HepG2 (cell line): ENCODE results near the gene PPP4C. TPM values are rescaled to one million over a fixed set of nuclear protein-coding genes. Genes with fewer than 3 reads are reported as not detected.

Experiments
- ATF7-NPFF ChIP-seq: sonication (generic); formaldehyde crosslinking; IDR thresholded peaks from 2 replicates; pipeline ENCODE4 v1.8.1; 2023; ENCODE audit warnings: mild to moderate bottlenecking, low read depth, missing genetic modification reagents, moderate library complexity
- ELF1 ChIP-seq: sonication (generic); formaldehyde crosslinking; IDR thresholded peaks from 2 replicates; pipeline ENCODE4 v1.4.0; 2020; ENCODE audit warnings: missing genetic modification reagents
- ETV5 ChIP-seq: IDR thresholded peaks from 2 replicates; pipeline ENCODE4 v1.6.1; 2018; ENCODE audit warnings: missing biosample characterization, missing genetic modification reagents, inconsistent platforms, borderline replicate concordance
- HBP1 ChIP-seq: IDR thresholded peaks from 2 replicates; pipeline ENCODE4 v1.6.1; 2016; ENCODE audit warnings: low read depth, control low read depth
- HOXA3 ChIP-seq: sonication (generic); formaldehyde crosslinking; IDR thresholded peaks from 2 replicates; pipeline ENCODE4 v1.5.0; 2020; ENCODE audit warnings: missing genetic modification reagents
- KDM2A ChIP-seq: sonication (generic); formaldehyde crosslinking; IDR thresholded peaks from 2 replicates; pipeline ENCODE4 v1.4.0; 2020; ENCODE audit warnings: low read depth, missing genetic modification reagents, borderline replicate concordance
- KDM3A ChIP-seq: IDR thresholded peaks from 2 replicates; pipeline ENCODE4 v1.6.1; 2018; ENCODE audit warnings: low read depth, missing compliant biosample characterization
- MLLT10 ChIP-seq: sonication (generic); formaldehyde crosslinking; IDR thresholded peaks from 2 replicates; pipeline ENCODE4 v1.4.0; 2020; ENCODE audit warnings: missing genetic modification reagents
- MTF1 ChIP-seq: sonication (generic); formaldehyde crosslinking; IDR thresholded peaks from 2 replicates; pipeline ENCODE4 v1.5.0; 2020; ENCODE audit warnings: missing genetic modification reagents
- NR2F2 ChIP-seq: IDR thresholded peaks from 2 replicates; pipeline ENCODE4 v1.6.1; 2012; ENCODE audit warnings: low read depth, inconsistent platforms, borderline replicate concordance
- PHF20 ChIP-seq: sonication (generic); formaldehyde crosslinking; IDR thresholded peaks from 2 replicates; pipeline ENCODE4 v1.5.0; 2020; ENCODE audit warnings: mild to moderate bottlenecking, missing genetic modification reagents
- RARG ChIP-seq: sonication (generic); formaldehyde crosslinking; IDR thresholded peaks from 2 replicates; pipeline ENCODE4 v1.4.0; 2020; ENCODE audit warnings: low read depth, mild to moderate bottlenecking, missing genetic modification reagents
- SALL2 ChIP-seq: sonication (generic); formaldehyde crosslinking; IDR thresholded peaks from 2 replicates; pipeline ENCODE4 v1.8.1; 2023; ENCODE audit warnings: mild to moderate bottlenecking, missing genetic modification reagents, inconsistent platforms
- SNRNP70 ChIP-seq: fragments of 200-400 bp; formaldehyde crosslinking; IDR thresholded peaks from 2 replicates; pipeline ENCODE4 v1.6.1; 2017; ENCODE audit warnings: mild to moderate bottlenecking, low read depth, low read length, moderate library complexity
- SOX6 ChIP-seq, 2 experiments: fragments of 450-650 bp in 1 of 2; sonication (generic) in 1 of 2; formaldehyde crosslinking in 1 of 2; IDR thresholded peaks; 2 replicates each; pipeline versions ENCODE4 v1.4.0 to v1.6.1; 2017 to 2020; ENCODE audit warnings: antibody characterized with exemption in 1 of 2, mild to moderate bottlenecking in 1 of 2, missing genetic modification reagents in 1 of 2
- TARDBP ChIP-seq: sonication (generic); formaldehyde crosslinking; IDR thresholded peaks from 2 replicates; pipeline ENCODE4 v1.8.0; 2022; ENCODE audit warnings: mild to moderate bottlenecking, missing genetic modification reagents
- YEATS2 ChIP-seq: sonication (generic); formaldehyde crosslinking; IDR thresholded peaks from 2 replicates; pipeline ENCODE4 v1.4.0; 2020; ENCODE audit warnings: missing genetic modification reagents, borderline replicate concordance
- ZNF484 ChIP-seq: sonication (generic); formaldehyde crosslinking; IDR thresholded peaks from 2 replicates; pipeline ENCODE4 v1.5.1; 2020; ENCODE audit warnings: mild to moderate bottlenecking, low read depth, missing genetic modification reagents, borderline replicate concordance
- ZNF558 ChIP-seq: sonication (generic); formaldehyde crosslinking; IDR thresholded peaks from 2 replicates; pipeline ENCODE4 v1.9.0; 2022; ENCODE audit warnings: mild to moderate bottlenecking, missing genetic modification reagents, borderline replicate concordance
- ZNF616 ChIP-seq: sonication (generic); formaldehyde crosslinking; IDR thresholded peaks from 2 replicates; pipeline ENCODE4 v1.5.0; 2020; ENCODE audit warnings: low read depth, mild to moderate bottlenecking, missing genetic modification reagents
- ZNF652 ChIP-seq: IDR thresholded peaks from 2 replicates; pipeline ENCODE4 v1.6.1; 2016; ENCODE audit warnings: low read depth, borderline replicate concordance
- ZNF720 ChIP-seq: sonication (generic); formaldehyde crosslinking; IDR thresholded peaks from 2 replicates; pipeline ENCODE4 v1.4.0; 2020; ENCODE audit warnings: missing genetic modification reagents
- ZNF792 ChIP-seq: IDR thresholded peaks from 2 replicates; pipeline ENCODE4 v1.6.1; 2016
- polyA plus RNA-seq, 8 experiments: library from polyadenylated mRNA; depleted of rRNA in 3 of 8; stranded (reverse) in 7 of 8; unstranded in 1 of 8; fragments of >200 nt; fragmentation: Illumina TruSeq in 4 of 8; extraction: Trizol in 4 of 8; gene quantifications; 2 replicates each; pipeline versions ENCODE4 v1.2.1 to v1.2.3, GENCODE V29; 2011 to 2016; ENCODE audit warnings: low read depth in 4 of 8, missing spikeins in 1 of 8, mixed read lengths in 1 of 8; ENCODE audit not compliant: insufficient read depth in 1 of 8
- total RNA-seq, 5 experiments: library from RNA; depleted of rRNA; stranded (reverse); fragments of >200 nt; fragmentation: Illumina TruSeq; extraction: Trizol; gene quantifications; 2 replicates each; pipeline ENCODE4 v1.2.3, GENCODE V29; 2016; ENCODE audit warnings: low read depth in 1 of 5
- TF ChIP-seq, protein P1 (sequence below): sonication (generic); formaldehyde crosslinking; IDR thresholded peaks from 2 replicates; pipeline ENCODE4 v1.5.1; 2020; ENCODE audit warnings: missing genetic modification reagents, mild to moderate bottlenecking, borderline replicate concordance
- TF ChIP-seq, protein P2 (sequence below): sonication (generic); formaldehyde crosslinking; IDR thresholded peaks from 2 replicates; pipeline ENCODE4 v1.9.0; 2021; ENCODE audit warnings: missing genetic modification reagents, borderline replicate concordance
- TF ChIP-seq, protein P3 (sequence below): sonication (generic); formaldehyde crosslinking; IDR thresholded peaks from 2 replicates; pipeline ENCODE4 v1.4.0; 2020; ENCODE audit warnings: missing genetic modification reagents

PPP4C gene
- total and polyA plus RNA-seq, 2 of the 13 experiments (the other 11 are each of a cell fraction or from before 2014, with no cell fraction given) = 176 to 220 TPM

GRCh38 chr16:30122604-30123160 is 46.9 kb downstream of the PPP4C start (continued):
- TF ChIP-seq HBP1 (CRISPR knock-in tag) (no peak), TARDBP (CRISPR knock-in tag) (0 out of 2 replicates have a peak, but pooled peaks have one; percentile 30), ELF1 (CRISPR knock-in tag) (no peak), SOX6 (IDR thresholded peaks at IDR 0.05) (no peak), SOX6 (CRISPR knock-in tag; IDR thresholded peaks at IDR 0.05) (0 out of 2 replicates have a peak, but pooled peaks have one; percentile 13), NR2F2 (no peak), ZNF616 (CRISPR knock-in tag) (no peak), MLLT10 (CRISPR knock-in tag) (no peak), RARG (CRISPR knock-in tag) (no peak), SALL2 (CRISPR knock-in tag) (no peak), ZNF484 (no peak), ZNF720 (no peak), ETV5 (CRISPR knock-in tag) (no peak), KDM2A (CRISPR knock-in tag) (peak; percentile 39; the same call in 1 of the 2 replicates), ZNF558 (CRISPR knock-in tag) (0 out of 2 replicates have a peak, but pooled peaks have one; percentile 42), ATF7-NPFF (no peak), SNRNP70 (no peak), PHF20 (CRISPR knock-in tag) (no peak), YEATS2 (CRISPR knock-in tag) (no peak), KDM3A (CRISPR knock-in tag) (0 out of 2 replicates have a peak, but pooled peaks have one; percentile 62), ZNF792 (CRISPR knock-in tag) (0 out of 2 replicates have a peak, but pooled peaks have one; percentile 44), ZNF652 (CRISPR knock-in tag) (no peak), MTF1 (CRISPR knock-in tag) (no peak), HOXA3 (CRISPR knock-in tag) (no peak)
- TF ChIP-seq, protein P1, sequence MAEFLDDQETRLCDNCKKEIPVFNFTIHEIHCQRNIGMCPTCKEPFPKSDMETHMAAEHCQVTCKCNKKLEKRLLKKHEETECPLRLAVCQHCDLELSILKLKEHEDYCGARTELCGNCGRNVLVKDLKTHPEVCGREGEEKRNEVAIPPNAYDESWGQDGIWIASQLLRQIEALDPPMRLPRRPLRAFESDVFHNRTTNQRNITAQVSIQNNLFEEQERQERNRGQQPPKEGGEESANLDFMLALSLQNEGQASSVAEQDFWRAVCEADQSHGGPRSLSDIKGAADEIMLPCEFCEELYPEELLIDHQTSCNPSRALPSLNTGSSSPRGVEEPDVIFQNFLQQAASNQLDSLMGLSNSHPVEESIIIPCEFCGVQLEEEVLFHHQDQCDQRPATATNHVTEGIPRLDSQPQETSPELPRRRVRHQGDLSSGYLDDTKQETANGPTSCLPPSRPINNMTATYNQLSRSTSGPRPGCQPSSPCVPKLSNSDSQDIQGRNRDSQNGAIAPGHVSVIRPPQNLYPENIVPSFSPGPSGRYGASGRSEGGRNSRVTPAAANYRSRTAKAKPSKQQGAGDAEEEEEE (CRISPR knock-in tag) = no peak
- TF ChIP-seq, protein P2, sequence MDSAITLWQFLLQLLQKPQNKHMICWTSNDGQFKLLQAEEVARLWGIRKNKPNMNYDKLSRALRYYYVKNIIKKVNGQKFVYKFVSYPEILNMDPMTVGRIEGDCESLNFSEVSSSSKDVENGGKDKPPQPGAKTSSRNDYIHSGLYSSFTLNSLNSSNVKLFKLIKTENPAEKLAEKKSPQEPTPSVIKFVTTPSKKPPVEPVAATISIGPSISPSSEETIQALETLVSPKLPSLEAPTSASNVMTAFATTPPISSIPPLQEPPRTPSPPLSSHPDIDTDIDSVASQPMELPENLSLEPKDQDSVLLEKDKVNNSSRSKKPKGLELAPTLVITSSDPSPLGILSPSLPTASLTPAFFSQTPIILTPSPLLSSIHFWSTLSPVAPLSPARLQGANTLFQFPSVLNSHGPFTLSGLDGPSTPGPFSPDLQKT (CRISPR knock-in tag) = no peak
- TF ChIP-seq, protein P3, sequence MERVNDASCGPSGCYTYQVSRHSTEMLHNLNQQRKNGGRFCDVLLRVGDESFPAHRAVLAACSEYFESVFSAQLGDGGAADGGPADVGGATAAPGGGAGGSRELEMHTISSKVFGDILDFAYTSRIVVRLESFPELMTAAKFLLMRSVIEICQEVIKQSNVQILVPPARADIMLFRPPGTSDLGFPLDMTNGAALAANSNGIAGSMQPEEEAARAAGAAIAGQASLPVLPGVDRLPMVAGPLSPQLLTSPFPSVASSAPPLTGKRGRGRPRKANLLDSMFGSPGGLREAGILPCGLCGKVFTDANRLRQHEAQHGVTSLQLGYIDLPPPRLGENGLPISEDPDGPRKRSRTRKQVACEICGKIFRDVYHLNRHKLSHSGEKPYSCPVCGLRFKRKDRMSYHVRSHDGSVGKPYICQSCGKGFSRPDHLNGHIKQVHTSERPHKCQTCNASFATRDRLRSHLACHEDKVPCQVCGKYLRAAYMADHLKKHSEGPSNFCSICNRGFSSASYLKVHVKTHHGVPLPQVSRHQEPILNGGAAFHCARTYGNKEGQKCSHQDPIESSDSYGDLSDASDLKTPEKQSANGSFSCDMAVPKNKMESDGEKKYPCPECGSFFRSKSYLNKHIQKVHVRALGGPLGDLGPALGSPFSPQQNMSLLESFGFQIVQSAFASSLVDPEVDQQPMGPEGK (CRISPR knock-in tag) = peak; percentile 90
